ENCODE measurements around the gene GOLGA6L7.
"Not testable (repeated sequence)": the region's sequence is repeated elsewhere in the genome, so short reads cannot be mapped to it uniquely, and the experiment has no call there.

GOLGA6L7 gene

GRCh38 chr15:28800366-28800765, 48.1 kb downstream of the GOLGA6L7 start:
- H3K36me3 ChIP-seq (ENCODE audit: insufficient read depth, low read length); H3K4me1 ChIP-seq (ENCODE audit: control insufficient read depth, insufficient read depth, low read length); H3K9ac ChIP-seq (ENCODE audit: low read depth, low read length); H3K4me3 ChIP-seq (ENCODE audit: low read length); H3K4me2 ChIP-seq (ENCODE audit: low read length); H3K27me3 ChIP-seq (ENCODE audit: control insufficient read depth, insufficient read depth, low read length); H3K9me3 ChIP-seq (replicated peaks; ENCODE audit: low read length): not testable (repeated sequence)

DNA sequence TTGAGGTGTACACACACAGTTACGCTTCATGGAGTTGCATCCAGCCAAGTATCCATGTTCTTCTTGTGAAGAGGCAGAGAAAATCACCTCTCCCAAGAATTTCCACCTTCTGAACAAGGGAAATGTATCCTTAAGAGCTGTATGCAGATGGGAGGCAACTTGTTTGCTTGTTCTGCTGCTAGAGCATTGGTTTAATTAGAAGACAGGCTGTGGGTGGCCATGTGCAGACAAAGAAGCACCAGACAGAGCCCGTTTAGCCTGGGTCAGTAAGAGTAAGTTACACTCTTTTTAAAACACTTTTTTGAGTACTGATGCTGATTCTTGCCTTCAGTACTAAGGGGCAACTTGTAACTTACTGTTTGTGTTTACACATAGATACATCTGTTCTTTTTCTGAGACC, 50.2 kb downstream of the GOLGA6L7 start:
- not testable (repeated sequence) for H3K36me3 ChIP-seq (ENCODE audit: insufficient read depth, low read length); H3K9ac ChIP-seq (ENCODE audit: low read depth, low read length); H3K27me3 ChIP-seq (ENCODE audit: control insufficient read depth, insufficient read depth, low read length); H3K4me1 ChIP-seq (ENCODE audit: control insufficient read depth, insufficient read depth, low read length); H3K4me3 ChIP-seq (ENCODE audit: low read length); H3K4me2 ChIP-seq (ENCODE audit: low read length); H3K9me3 ChIP-seq (replicated peaks; ENCODE audit: low read length)

- H3K36me3 ChIP-seq (ENCODE audit: insufficient read depth, low read length); H3K4me1 ChIP-seq (ENCODE audit: control insufficient read depth, insufficient read depth, low read length); H3K4me3 ChIP-seq (ENCODE audit: low read length); H3K9ac ChIP-seq (ENCODE audit: low read depth, low read length); H3K9me3 ChIP-seq (replicated peaks; ENCODE audit: low read length); H3K4me2 ChIP-seq (ENCODE audit: low read length): not testable (repeated sequence)
- peaks cover 13% of the 10 kb centered on the region for H3K27me3 ChIP-seq (ENCODE audit: control insufficient read depth, insufficient read depth, low read length)
Measured at GRCh38 chr15:28794231-28794630, 54.2 kb downstream of the GOLGA6L7 start.

Measured in skeletal muscle satellite cell (primary cell).